Measurements from ENCODE around the gene USP49. TPM values are rescaled to one million over a fixed set of nuclear protein-coding genes. Genes with fewer than 3 reads are reported as not detected.

The USP49 gene
- total RNA-seq, 4 donors from 2014 or later: 2.3 to 16.5 (median 6.6) TPM

- Histone ChIP-seq H3K27me3 (no peaks in the 10 kb centered on the region), H3K4me1 (no peaks in the 10 kb centered on the region), H3K4me3 (no peak overlapping the region), H3K36me3 (no peaks in the 10 kb centered on the region), H3K27ac (no peak overlapping the region), H3K9me3 (no peaks in the 10 kb centered on the region)
- no peak for DNase-seq
- intact Hi-C loops (cut with DNase I; ENCODE audit: low total_unique reads): no loop called here
- TF ChIP-seq CTCF (IDR thresholded peaks at IDR 0.05) (no peak), POLR2A (IDR thresholded peaks at IDR 0.05) (no peak)
These were observed 73.2 kb downstream of the USP49 start for GRCh38 chr6:41822021-41822420.

- Histone ChIP-seq H3K4me3 (no peak overlapping the region), H3K27me3 (no peaks in the 10 kb centered on the region), H3K4me1 (no peaks in the 10 kb centered on the region), H3K36me3 (no peaks in the 10 kb centered on the region), H3K9me3 (no peaks in the 10 kb centered on the region), H3K27ac (no peak overlapping the region)
- intact Hi-C loops (cut with DNase I; ENCODE audit: low total_unique reads): no loop called here
- TF ChIP-seq POLR2A (IDR thresholded peaks at IDR 0.05): no peak
- no peak for TF ChIP-seq CTCF (IDR thresholded peaks at IDR 0.05)
- DNase-seq: no peak
These were observed 73.9 kb downstream of the USP49 start for GRCh38 chr6:41821266-41821665.

- Histone ChIP-seq H3K27ac (no peak overlapping the region), H3K4me1 (no peaks in the 10 kb centered on the region), H3K27me3 (no peaks in the 10 kb centered on the region), H3K9me3 (no peaks in the 10 kb centered on the region), H3K36me3 (no peaks in the 10 kb centered on the region), H3K4me3 (no peak overlapping the region)
- no peak for DNase-seq
- intact Hi-C loops (cut with DNase I; ENCODE audit: low total_unique reads): no loop called here
- TF ChIP-seq CTCF (IDR thresholded peaks at IDR 0.05): no peak
- no peak for TF ChIP-seq POLR2A (IDR thresholded peaks at IDR 0.05)
These were observed 76.7 kb downstream of the USP49 start for GRCh38 chr6:41818271-41819054.

- no peaks in the 10 kb centered on the region for H3K4me1 ChIP-seq
- no peak overlapping the region for H3K4me3 ChIP-seq
- no peaks in the 10 kb centered on the region for H3K36me3 ChIP-seq
- no peak overlapping the region for H3K27ac ChIP-seq
- no peak for TF ChIP-seq CTCF (IDR thresholded peaks at IDR 0.05)
- TF ChIP-seq POLR2A (IDR thresholded peaks at IDR 0.05): no peak
- no peak for DNase-seq
- H3K9me3 ChIP-seq: no peaks in the 10 kb centered on the region
- intact Hi-C loops (cut with DNase I; ENCODE audit: low total_unique reads): no loop called here
- no peaks in the 10 kb centered on the region for H3K27me3 ChIP-seq
These were observed 79.6 kb downstream of the USP49 start for GRCh38 chr6:41815587-41815986.

- H3K4me1 ChIP-seq: no peaks in the 10 kb centered on the region
These were observed 80.5 kb downstream of the USP49 start for GRCh38 chr6:41814629-41815028.

More at GRCh38 chr6:41814629-41815028, 80.5 kb downstream of the USP49 start:
- Histone ChIP-seq H3K27me3 (no peaks in the 10 kb centered on the region), H3K9me3 (no peaks in the 10 kb centered on the region), H3K4me3 (no peak overlapping the region), H3K27ac (no peak overlapping the region), H3K36me3 (no peaks in the 10 kb centered on the region)
- no peak for DNase-seq
- TF ChIP-seq CTCF (IDR thresholded peaks at IDR 0.05) (no peak), POLR2A (IDR thresholded peaks at IDR 0.05) (no peak)
- intact Hi-C loops (cut with DNase I; ENCODE audit: low total_unique reads): no loop called here

Data from uterus (tissue), 4 donors.